Measurements from ENCODE around the gene CLCN7. TPM values are rescaled to one million over a fixed set of nuclear protein-coding genes. Genes with fewer than 3 reads are reported as not detected.

Gene CLCN7
- polyA plus RNA-seq, 1 donor from 2014 or later = 40.9 TPM

GRCh38 chr16:1429631-1430030 is 45.2 kb downstream of the CLCN7 start:
- Histone ChIP-seq H3K9me3 (ENCODE audit: low read length) (no peaks in the 10 kb centered on the region), H3K27me3 (ENCODE audit: insufficient read depth, low read depth, low read length) (no peaks in the 10 kb centered on the region), H3K79me2 (replicated peaks; ENCODE audit: insufficient read depth, low read length) (no peaks in the 10 kb centered on the region), H3K27ac (ENCODE audit: low read length) (no peak overlapping the region), H3F3A (ENCODE audit: insufficient read depth, low read length, poor library complexity, severe bottlenecking) (no peaks in the 10 kb centered on the region), H3K36me3 (ENCODE audit: insufficient read depth, low read length) (no peaks in the 10 kb centered on the region), H2AFZ (ENCODE audit: low read depth, low read length) (no peak overlapping the region), H3K9ac (ENCODE audit: low read length) (no peak overlapping the region), H4K20me1 (ENCODE audit: insufficient read depth) (no peaks in the 10 kb centered on the region), H3K4me2 (ENCODE audit: low read length) (no peak overlapping the region), H3K9me2 (ENCODE audit: insufficient read depth, low read length) (no peaks in the 10 kb centered on the region), H3K4me3 (ENCODE audit: low read length) (no peak overlapping the region)
- TF ChIP-seq REST (IDR thresholded peaks at IDR 0.05; ENCODE audit: borderline replicate concordance) = no peak
- TF ChIP-seq MXI1 (conservative IDR thresholded peaks at IDR 0.05; ENCODE audit: poor library complexity, severe bottlenecking) = no peak
- TF ChIP-seq POLR2AphosphoS5 (IDR thresholded peaks at IDR 0.05) = no peak
- no peak for TF ChIP-seq TAF1 (IDR thresholded peaks at IDR 0.05; ENCODE audit: low read depth)
- no peak for TF ChIP-seq SMC3 (conservative IDR thresholded peaks at IDR 0.05; ENCODE audit: poor library complexity)

GRCh38 chr16:1429012-1429411 is 45.8 kb downstream of the CLCN7 start:
- H3K4me2 ChIP-seq (ENCODE audit: low read length) = no peak overlapping the region
- H4K20me1 ChIP-seq (ENCODE audit: insufficient read depth) = no peaks in the 10 kb centered on the region
- H3K4me3 ChIP-seq (ENCODE audit: low read length) = no peak overlapping the region
- TF ChIP-seq MXI1 (conservative IDR thresholded peaks at IDR 0.05; ENCODE audit: poor library complexity, severe bottlenecking) = no peak
- TF ChIP-seq EP300 (conservative IDR thresholded peaks at IDR 0.05; ENCODE audit: poor library complexity, severe bottlenecking) = no peak
- TF ChIP-seq POLR2AphosphoS5 (IDR thresholded peaks at IDR 0.05) = no peak
- TF ChIP-seq, protein P1, sequence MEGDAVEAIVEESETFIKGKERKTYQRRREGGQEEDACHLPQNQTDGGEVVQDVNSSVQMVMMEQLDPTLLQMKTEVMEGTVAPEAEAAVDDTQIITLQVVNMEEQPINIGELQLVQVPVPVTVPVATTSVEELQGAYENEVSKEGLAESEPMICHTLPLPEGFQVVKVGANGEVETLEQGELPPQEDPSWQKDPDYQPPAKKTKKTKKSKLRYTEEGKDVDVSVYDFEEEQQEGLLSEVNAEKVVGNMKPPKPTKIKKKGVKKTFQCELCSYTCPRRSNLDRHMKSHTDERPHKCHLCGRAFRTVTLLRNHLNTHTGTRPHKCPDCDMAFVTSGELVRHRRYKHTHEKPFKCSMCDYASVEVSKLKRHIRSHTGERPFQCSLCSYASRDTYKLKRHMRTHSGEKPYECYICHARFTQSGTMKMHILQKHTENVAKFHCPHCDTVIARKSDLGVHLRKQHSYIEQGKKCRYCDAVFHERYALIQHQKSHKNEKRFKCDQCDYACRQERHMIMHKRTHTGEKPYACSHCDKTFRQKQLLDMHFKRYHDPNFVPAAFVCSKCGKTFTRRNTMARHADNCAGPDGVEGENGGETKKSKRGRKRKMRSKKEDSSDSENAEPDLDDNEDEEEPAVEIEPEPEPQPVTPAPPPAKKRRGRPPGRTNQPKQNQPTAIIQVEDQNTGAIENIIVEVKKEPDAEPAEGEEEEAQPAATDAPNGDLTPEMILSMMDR (IDR thresholded peaks at IDR 0.05; ENCODE audit: poor library complexity, severe bottlenecking) = no peak
- TF ChIP-seq SMC3 (conservative IDR thresholded peaks at IDR 0.05; ENCODE audit: poor library complexity) = no peak
- TF ChIP-seq RAD21 (conservative IDR thresholded peaks at IDR 0.05) = no peak
- TF ChIP-seq REST (IDR thresholded peaks at IDR 0.05; ENCODE audit: borderline replicate concordance) = no peak
- no peak for TF ChIP-seq TAF1 (IDR thresholded peaks at IDR 0.05; ENCODE audit: low read depth)
- H3K9ac ChIP-seq (ENCODE audit: low read length) = no peak overlapping the region
- no peaks in the 10 kb centered on the region for H3K36me3 ChIP-seq (ENCODE audit: insufficient read depth, low read length)
- H2AFZ ChIP-seq (ENCODE audit: low read depth, low read length) = no peak overlapping the region
- no peaks in the 10 kb centered on the region for H3K9me3 ChIP-seq (ENCODE audit: low read length)
- H3F3A ChIP-seq (ENCODE audit: insufficient read depth, low read length, poor library complexity, severe bottlenecking) = no peaks in the 10 kb centered on the region
- no peaks in the 10 kb centered on the region for H3K79me2 ChIP-seq (replicated peaks; ENCODE audit: insufficient read depth, low read length)
- H3K27ac ChIP-seq (ENCODE audit: low read length) = no peak overlapping the region
- H3K9me2 ChIP-seq (ENCODE audit: insufficient read depth, low read length) = no peaks in the 10 kb centered on the region
- H3K27me3 ChIP-seq (ENCODE audit: insufficient read depth, low read depth, low read length) = no peaks in the 10 kb centered on the region
